Uterus (tissue), 4 donors: ENCODE results near the gene SPATA18. TPM values are rescaled to one million over a fixed set of nuclear protein-coding genes. Genes with fewer than 3 reads are reported as not detected.

Experiments used
- DNase-seq, 2 donors: peaks; one replicate each; pipeline ENCODE4 v3.0.0-alpha.2; 2019 to 2020
- H3K27ac ChIP-seq, 2 donors: fragments of 200-600 bp; sonication (generic); 1 replicate in 1 of 2; 2 replicates in 1 of 2; pipeline ENCODE4 v1.5.1; 2016 to 2018
- H3K27me3 ChIP-seq, 2 donors: fragments of 200-600 bp; sonication (generic); one replicate each; pipeline ENCODE4 v1.5.1; 2018 to 2019; ENCODE audit warnings: control low read depth in 1 of 2
- H3K36me3 ChIP-seq, 2 donors: fragments of 200-600 bp; sonication (generic); one replicate each; pipeline ENCODE4 v1.5.1; 2019; ENCODE audit warnings: control low read depth in 1 of 2
- H3K4me1 ChIP-seq, 2 donors: fragments of 200-600 bp; sonication (generic); one replicate each; pipeline ENCODE4 v1.5.1; 2018 to 2019; ENCODE audit warnings: control low read depth in 1 of 2
- H3K4me3 ChIP-seq, 2 donors: fragments of 200-600 bp; sonication (generic); 1 replicate in 1 of 2; 2 replicates in 1 of 2; pipeline ENCODE4 v1.5.1; 2018 to 2019; ENCODE audit warnings: mild to moderate bottlenecking in 1 of 2
- H3K9me3 ChIP-seq, 2 donors: fragments of 200-600 bp; sonication (generic); one replicate each; pipeline ENCODE4 v1.5.1; 2019; ENCODE audit warnings: control low read depth in 1 of 2
- POLR2A ChIP-seq, 2 donors: fragments of 450-650 bp; IDR thresholded peaks; one replicate each; pipeline ENCODE4 v1.6.1; 2016; ENCODE audit warnings: antibody characterized with exemption in 2 of 2, mild to moderate bottlenecking in 1 of 2, moderate library complexity in 1 of 2
- intact Hi-C: fragments of 100-400 bp; cut with DNase I; formaldehyde crosslinking; loops from one replicate; pipeline ENCODE4 v1.15.1; 2023; ENCODE audit warnings: low total_unique reads
- total RNA-seq, 4 donors: library from RNA; depleted of rRNA in 3 of 4; stranded (reverse); fragments of >200 nt in 3 of 4; gene quantifications; one replicate each; pipeline versions ENCODE4 v1.1.0 to v1.2.4, GENCODE V29; 2014 to 2023
- TF ChIP-seq, protein P1 (sequence below), 4 experiments: fragments of 200-600 bp in 2 of 4; fragments of 450-650 bp in 2 of 4; sonication (generic) in 2 of 4; IDR thresholded peaks; one replicate each; pipeline ENCODE4 v1.5.1; 2016 to 2019; ENCODE audit warnings: antibody characterized with exemption in 4 of 4, mild to moderate bottlenecking in 2 of 4, moderate library complexity in 1 of 4
- donor health status: DM: yes; HTN: yes; CAD: no.

SPATA18 gene
- total RNA-seq, 4 donors from 2014 or later, result under 0.01 to 12.2 (median 4.2) TPM

DNA sequence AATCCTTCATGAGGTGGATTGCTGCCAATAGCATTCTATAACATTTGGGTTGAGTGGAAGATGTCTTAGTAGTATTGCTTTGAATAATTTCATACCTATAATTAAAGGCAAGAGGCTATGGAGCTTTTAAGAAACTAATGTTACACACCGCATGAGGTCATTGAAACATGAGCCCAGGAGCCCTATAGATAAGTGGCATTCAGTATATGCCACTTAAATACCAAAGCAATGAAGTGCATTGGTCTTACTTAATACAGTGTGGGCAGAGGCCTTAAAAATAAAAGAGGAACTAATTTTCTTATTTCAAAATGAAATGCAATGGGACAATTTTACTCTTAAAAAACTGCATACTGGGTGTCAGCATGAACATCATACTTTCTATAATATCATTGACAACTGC lies 47.5 kb downstream of the SPATA18 start:
- DNase-seq, result no peak
- H3K27ac ChIP-seq, result no peak overlapping the region
- H3K4me1 ChIP-seq, result no peaks in the 10 kb centered on the region
- TF ChIP-seq, protein P1, sequence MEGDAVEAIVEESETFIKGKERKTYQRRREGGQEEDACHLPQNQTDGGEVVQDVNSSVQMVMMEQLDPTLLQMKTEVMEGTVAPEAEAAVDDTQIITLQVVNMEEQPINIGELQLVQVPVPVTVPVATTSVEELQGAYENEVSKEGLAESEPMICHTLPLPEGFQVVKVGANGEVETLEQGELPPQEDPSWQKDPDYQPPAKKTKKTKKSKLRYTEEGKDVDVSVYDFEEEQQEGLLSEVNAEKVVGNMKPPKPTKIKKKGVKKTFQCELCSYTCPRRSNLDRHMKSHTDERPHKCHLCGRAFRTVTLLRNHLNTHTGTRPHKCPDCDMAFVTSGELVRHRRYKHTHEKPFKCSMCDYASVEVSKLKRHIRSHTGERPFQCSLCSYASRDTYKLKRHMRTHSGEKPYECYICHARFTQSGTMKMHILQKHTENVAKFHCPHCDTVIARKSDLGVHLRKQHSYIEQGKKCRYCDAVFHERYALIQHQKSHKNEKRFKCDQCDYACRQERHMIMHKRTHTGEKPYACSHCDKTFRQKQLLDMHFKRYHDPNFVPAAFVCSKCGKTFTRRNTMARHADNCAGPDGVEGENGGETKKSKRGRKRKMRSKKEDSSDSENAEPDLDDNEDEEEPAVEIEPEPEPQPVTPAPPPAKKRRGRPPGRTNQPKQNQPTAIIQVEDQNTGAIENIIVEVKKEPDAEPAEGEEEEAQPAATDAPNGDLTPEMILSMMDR (IDR thresholded peaks at IDR 0.05), result no peak
- TF ChIP-seq POLR2A (IDR thresholded peaks at IDR 0.05), result no peak
- no peaks in the 10 kb centered on the region for H3K27me3 ChIP-seq
- H3K9me3 ChIP-seq, result no peaks in the 10 kb centered on the region
- no peaks in the 10 kb centered on the region for H3K36me3 ChIP-seq
- intact Hi-C loops, result no loop called here
- no peak overlapping the region for H3K4me3 ChIP-seq

- Histone ChIP-seq H3K4me1 (no peaks in the 10 kb centered on the region), H3K27ac (no peak overlapping the region), H3K9me3 (no peaks in the 10 kb centered on the region), H3K36me3 (no peaks in the 10 kb centered on the region), H3K4me3 (no peak overlapping the region), H3K27me3 (no peaks in the 10 kb centered on the region)
- intact Hi-C loops, result no loop called here
- TF ChIP-seq, protein P1 (IDR thresholded peaks at IDR 0.05), result no peak
- no peak for TF ChIP-seq POLR2A (IDR thresholded peaks at IDR 0.05)
- no peak for DNase-seq
Observed at GRCh38 chr4:52099860-52100461, 48.9 kb downstream of the SPATA18 start.

GRCh38 chr4:52102587-52102986 lies 51.5 kb downstream of the SPATA18 start:
- TF ChIP-seq, protein P1 (IDR thresholded peaks at IDR 0.05), result no peak
- no peak for TF ChIP-seq POLR2A (IDR thresholded peaks at IDR 0.05)
- intact Hi-C loops, result no loop called here
- Histone ChIP-seq H3K4me3 (no peak overlapping the region), H3K36me3 (no peaks in the 10 kb centered on the region), H3K27me3 (no peaks in the 10 kb centered on the region), H3K9me3 (no peaks in the 10 kb centered on the region), H3K27ac (no peak overlapping the region), H3K4me1 (no peaks in the 10 kb centered on the region)
- no peak for DNase-seq

GRCh38 chr4:52103319-52103718 lies 52.2 kb downstream of the SPATA18 start:
- Histone ChIP-seq H3K4me1 (no peaks in the 10 kb centered on the region), H3K4me3 (no peak overlapping the region), H3K36me3 (no peaks in the 10 kb centered on the region), H3K9me3 (no peaks in the 10 kb centered on the region), H3K27me3 (no peaks in the 10 kb centered on the region), H3K27ac (no peak overlapping the region)
- DNase-seq, result no peak
- TF ChIP-seq, protein P1 (IDR thresholded peaks at IDR 0.05), result peak in 2 of 4 experiments; percentile 10 to 20
- no peak for TF ChIP-seq POLR2A (IDR thresholded peaks at IDR 0.05)
- intact Hi-C loops, result no loop called here

- Histone ChIP-seq H3K9me3 (no peaks in the 10 kb centered on the region), H3K27me3 (no peaks in the 10 kb centered on the region), H3K4me3 (no peak overlapping the region), H3K36me3 (no peaks in the 10 kb centered on the region), H3K27ac (no peak overlapping the region), H3K4me1 (no peaks in the 10 kb centered on the region)
- intact Hi-C loops, result no loop called here
- no peak for DNase-seq
- no peak for TF ChIP-seq POLR2A (IDR thresholded peaks at IDR 0.05)
- TF ChIP-seq, protein P1 (IDR thresholded peaks at IDR 0.05), result no peak
Observed at GRCh38 chr4:52105276-52105675, 54.2 kb downstream of the SPATA18 start.
